COR-L47 (cell line): ENCODE data around the gene SNX7.

Experiments used
- DNase-seq: peaks from one replicate; lab custom pipeline; 2025; lab: John Stamatoyannopoulos, UW

The SNX7 gene

DNA sequence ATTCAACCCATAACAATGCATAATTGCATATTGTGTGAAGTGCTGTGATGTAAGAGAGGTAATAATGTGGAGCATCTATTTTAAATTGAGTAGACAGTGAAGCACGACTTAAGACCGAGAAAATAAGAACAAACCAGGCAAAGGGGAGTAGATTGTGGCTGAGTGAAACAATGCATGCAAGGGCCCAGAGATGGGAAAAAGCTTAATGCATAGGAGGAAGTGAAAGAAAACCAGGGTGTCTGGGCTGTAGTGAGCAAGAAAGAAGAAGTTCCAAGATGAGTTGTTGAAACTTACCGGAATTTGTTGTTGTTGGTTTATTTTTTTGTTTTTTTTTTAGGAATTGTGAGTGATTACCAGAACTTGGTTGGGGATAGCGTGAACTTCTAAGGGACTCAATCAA is 104.7 kb downstream of the SNX7 start:
- no peak for DNase-seq

DNA sequence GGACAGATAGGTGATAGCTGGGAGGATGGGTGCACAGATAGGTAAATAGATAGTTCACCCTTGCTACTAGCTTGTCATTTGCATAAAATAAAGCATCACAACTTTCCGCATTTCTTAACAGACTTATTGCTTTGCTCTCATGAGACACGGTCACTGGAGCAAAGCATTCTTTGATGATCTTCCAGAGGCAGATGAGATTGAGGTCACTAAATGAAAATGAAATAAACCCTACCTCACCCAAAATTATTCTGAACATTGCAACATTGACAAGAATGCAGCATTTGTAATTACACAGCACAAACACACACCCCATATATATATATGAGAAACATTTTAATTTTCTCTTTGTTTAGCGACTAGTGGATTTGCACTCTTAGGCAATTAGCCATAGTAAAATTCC is 107.6 kb downstream of the SNX7 start:
- DNase-seq, result no peak

DNA sequence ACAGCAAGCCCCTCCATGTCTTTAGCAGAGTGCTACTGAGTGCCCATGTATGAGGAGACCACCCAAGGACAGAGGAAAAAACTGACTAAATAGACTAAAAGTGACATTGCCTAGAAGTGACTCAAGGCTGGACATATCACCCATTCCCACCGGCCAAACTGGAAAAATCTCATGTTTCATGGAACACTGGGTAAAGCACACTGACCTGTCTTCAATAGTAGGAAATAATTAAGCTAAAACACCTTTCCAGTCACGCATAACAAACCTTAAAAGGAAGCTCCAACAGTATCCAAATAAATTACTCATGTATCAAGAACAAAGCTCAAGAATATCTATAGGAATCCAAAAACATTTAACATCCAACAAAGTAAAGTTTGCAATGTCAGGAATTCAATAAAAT is 120.4 kb downstream of the SNX7 start:
- DNase-seq, result no peak

DNA sequence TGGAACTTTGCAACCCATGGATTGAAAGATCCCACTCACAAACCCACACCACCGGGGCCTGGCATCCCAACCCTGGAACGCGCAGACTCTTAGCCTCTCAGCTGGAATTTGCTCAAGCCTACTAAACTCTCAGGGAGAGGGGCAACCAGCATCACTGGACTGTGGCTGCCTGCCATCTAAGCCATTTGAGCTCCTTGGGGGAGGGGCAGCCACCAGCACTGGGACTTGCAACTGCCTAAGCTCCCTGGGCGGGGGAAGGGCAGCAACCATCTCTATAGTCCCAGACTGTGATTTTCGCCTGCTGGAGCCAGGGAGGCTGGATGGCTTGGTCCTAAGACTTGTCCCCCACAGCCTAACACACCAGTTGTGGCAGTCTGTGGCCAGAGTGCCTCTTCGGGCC is 122.3 kb downstream of the SNX7 start:
- no peak for DNase-seq

DNA sequence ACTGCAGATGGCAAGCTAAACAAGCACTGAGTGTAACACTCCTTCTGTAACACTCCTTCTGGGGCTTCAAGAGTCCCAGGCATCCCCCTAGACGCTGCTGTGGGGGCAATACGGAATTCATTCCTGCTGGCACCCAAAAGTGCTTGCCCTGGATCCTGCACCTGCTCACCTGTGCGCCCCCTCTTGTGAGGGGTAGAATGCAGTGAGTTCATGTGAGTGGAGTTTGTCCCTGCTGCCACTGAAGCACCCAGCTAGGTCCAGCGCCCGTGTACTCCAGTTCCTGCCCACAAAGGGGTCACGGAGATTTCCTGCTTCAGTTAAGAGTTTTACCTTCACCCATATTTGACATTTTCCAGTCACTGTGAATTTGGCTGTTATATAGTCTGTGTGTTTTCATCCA is 130.0 kb downstream of the SNX7 start:
- no peak for DNase-seq

DNA sequence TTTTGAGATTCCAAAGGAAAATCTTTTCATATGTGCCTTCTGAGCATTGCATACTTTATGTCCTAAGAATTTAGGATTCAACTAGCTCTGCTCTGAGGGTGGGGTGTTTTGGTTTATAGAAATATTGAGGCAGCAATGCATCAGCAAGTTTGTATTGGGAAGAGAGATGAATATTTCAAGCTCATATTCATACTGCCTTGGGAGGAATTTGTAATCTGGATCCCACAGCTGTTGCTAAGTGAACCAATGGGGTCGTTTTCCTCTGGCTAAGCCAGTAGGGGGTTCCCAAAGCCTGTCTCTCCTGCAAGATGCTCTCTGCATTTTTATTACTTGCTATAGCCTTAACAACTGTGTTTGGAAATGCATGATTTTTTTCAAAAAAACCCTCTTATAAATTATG is 130.6 kb downstream of the SNX7 start:
- DNase-seq, result no peak

DNA sequence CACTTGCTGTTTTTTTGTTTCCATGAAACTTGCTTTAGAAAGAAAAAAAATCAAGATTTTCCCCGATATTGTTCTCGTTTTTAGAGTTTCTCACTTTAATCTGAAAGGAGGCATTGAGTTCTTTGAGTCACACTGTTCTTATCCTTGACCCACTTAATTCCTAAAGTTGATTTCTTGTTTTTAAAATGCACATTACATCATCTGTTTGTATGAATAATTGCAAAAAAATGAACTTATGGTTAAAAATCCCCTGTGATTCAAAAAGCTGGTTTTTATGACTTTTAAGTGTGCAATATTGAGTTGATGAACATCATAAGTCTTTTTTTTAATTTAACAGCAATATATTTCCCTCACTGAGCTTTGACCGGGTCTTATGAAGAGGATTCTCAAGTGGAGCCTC is 131.6 kb downstream of the SNX7 start:
- no peak for DNase-seq

DNA sequence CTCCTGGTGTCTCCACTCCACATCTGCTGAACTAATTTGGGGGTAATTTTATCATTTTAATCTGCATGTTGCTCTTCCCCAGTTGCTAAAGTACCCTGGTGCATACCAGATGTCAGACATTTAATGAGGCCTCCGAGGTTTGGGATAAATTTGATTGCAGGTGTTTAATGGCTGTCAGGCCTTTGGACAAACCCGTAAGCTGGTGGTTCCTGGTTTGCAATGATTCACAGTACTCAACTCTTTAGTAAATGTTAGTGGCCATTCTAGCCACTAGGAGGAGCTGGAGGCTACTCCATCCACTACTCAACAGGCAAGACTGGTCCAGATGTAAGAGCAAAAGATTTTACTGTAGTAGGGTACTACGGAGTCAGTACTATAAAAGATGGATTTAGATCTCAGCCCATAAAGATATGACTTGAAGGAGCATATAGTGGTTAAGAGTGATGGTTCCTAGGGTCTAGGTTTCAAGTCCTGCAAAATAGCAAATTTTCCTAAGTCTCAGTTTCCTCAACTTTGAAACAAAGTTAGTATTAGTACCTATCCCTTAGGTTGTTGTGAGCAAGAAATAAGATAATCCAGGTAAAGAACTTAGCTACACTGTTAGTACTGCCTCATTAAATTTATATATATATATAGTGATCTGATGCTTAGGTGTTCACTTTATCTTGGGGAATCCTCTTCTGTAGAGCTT is 132.8 kb downstream of the SNX7 start:
- peak; percentile 48 for DNase-seq

DNA sequence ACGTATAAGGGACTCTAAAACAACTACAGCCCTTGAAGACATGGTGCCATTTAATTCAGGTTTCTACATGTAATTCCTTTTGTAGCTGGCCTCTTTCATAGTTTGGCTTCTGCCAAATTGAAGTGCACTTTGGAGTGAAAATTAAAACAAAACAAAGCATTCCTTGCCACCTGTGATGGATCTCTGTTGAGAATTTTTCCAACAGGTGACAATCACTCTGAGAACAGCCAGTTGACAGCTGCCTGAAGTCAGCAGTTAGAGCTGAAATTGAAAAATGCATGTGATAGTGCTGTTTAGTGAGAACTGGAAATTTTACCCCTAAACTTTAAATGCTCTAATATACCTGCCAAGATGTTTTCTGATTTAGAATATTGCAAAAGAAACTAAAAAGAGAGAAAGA is 134.5 kb downstream of the SNX7 start:
- DNase-seq, result no peak

DNA sequence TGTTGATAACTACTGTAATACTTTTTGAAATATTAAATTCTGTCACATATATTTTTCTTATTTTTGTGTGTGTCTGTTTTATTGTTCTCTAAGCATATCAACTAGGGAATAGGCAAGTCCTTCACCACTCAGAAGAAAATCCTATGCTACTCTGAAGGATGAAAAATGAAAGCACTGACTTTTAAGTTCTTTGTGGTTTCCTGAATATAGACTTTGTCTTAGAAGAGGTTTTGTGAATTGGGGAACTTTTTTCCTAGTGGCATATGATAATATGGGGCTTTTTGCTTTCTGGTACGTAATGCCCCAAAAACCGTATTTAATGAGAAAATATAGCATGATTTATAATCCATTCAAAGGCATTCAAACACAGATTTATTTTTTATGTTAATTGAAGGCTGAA is 136.0 kb downstream of the SNX7 start:
- DNase-seq, result no peak
